NCI-H446 treated with DMSO at 0.1 percent for 48 hours (cell line): Measurements from ENCODE around the gene MMP2.

ENCODE experiments used
- DNase-seq: peaks from one replicate; lab custom pipeline; 2025; lab: John Stamatoyannopoulos, UW

The MMP2 gene

GRCh38 chr16:55478827-55479429, at the start of gene MMP2:
MMP2 (plus strand) TSS chr16:55479198; CDS start chr16:55479480, 282 bp downstream.
- no peak for DNase-seq

- DNase-seq: no peak
Measured at GRCh38 chr16:55433030-55433429, 46.0 kb upstream of the MMP2 start.

GRCh38 chr16:55433535-55433934, 45.5 kb upstream of the MMP2 start:
- DNase-seq: no peak

DNA sequence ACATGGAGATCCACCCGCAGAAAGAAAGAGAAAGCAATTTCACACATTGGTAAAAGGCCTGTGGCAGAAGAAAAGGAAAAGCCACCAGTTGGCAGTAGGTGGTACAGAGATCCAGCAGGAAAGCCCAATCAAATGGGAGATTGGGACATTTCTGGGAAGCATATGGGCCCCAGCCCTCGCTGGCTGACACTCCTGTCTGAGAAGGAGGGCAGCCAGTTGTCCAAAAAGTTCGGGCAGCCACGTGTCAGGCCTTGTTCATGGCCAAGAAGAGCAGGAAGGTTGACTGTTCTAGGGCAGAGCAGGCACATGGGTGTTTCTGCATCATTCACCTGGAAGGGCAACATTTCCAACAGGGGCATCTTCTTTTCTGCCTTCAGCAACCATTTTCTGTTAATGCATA, 45.0 kb upstream of the MMP2 start:
- no peak for DNase-seq

DNA sequence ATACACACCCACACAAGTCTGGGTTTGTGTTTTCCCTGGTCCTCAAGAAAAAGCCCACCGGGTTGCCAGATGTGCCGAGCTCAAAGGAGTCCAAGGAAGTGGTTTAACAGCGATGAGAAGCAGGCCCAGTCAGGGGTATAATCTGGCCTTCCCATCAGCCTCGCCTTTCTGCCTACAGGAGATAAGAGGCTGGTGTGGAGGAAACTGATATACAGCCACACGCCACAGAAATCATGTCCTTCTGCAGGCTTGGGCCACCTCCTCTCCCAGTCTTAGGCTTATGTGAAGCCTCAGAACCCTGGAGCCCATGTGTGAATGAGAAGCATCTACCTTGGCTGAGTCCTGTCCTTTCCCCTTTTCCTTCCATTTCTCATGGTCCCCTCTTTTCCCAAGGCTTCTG, 43.6 kb upstream of the MMP2 start:
- no peak for DNase-seq

DNA sequence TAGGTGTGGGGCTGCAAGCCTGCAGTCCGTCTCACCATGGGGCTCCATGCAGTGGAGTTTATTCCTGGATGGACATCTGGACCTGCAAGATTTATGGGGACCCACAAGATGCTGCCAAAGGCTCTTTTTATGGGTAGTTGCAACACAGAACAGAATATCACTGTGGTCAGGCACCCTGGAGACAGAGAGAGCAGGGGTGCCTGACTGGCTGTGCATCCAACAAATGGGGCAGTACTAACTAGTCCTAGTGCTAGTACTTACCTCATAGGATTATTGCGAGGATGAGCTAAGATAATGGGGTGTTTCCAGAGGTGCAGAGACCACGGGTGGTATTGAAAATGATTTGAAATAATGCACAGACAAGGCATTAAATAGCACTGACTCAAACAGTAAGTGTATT, 42.4 kb upstream of the MMP2 start:
- DNase-seq: no peak

- DNase-seq: no peak
Measured at GRCh38 chr16:55437625-55438024, 41.4 kb upstream of the MMP2 start.

DNA sequence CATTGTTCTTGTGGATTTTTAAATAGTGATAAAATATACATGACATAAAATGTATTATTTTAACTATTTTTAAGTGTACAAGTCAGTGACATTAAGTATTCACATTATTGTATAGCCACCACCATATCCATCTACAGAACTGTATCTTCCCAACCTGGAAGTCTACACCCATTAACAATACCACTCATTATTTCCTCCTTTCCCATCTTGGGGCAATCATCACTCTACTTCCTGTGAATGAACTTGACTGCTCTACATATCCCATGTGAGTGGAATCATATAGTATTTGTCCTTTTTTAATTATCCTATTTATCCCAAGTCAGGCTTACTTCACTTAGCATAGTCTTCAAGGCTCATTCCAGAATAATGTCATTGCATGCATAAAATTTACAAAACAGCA, 40.7 kb upstream of the MMP2 start:
- DNase-seq: no peak

DNA sequence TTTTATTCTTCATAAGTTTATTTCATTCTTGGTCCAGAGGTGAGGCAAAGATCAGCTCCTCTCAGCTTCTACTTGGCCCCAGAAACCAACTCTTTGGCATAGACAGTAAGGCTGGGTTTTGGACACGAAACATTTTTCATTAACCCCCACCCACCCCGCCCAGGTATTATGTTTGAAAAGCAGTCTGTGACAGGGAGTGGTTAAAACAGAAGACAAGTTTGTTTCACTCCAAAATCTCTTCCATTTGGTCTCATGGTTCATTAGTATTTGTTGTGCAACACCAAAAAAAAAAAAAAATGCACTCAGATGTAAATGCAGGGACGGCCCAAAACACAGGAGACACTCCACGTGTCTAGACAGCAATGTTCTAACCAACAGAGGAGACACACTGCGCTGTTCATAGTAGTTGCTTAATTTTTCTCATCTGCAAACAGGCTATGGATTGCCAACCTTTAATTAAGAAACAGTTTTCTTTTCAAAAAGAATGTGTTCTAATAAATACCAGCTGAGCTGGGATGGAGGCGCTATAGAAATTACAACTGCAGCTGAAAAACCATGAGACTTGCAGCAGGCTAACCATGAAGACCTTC, 39.8 kb upstream of the MMP2 start:
- no peak for DNase-seq

DNA sequence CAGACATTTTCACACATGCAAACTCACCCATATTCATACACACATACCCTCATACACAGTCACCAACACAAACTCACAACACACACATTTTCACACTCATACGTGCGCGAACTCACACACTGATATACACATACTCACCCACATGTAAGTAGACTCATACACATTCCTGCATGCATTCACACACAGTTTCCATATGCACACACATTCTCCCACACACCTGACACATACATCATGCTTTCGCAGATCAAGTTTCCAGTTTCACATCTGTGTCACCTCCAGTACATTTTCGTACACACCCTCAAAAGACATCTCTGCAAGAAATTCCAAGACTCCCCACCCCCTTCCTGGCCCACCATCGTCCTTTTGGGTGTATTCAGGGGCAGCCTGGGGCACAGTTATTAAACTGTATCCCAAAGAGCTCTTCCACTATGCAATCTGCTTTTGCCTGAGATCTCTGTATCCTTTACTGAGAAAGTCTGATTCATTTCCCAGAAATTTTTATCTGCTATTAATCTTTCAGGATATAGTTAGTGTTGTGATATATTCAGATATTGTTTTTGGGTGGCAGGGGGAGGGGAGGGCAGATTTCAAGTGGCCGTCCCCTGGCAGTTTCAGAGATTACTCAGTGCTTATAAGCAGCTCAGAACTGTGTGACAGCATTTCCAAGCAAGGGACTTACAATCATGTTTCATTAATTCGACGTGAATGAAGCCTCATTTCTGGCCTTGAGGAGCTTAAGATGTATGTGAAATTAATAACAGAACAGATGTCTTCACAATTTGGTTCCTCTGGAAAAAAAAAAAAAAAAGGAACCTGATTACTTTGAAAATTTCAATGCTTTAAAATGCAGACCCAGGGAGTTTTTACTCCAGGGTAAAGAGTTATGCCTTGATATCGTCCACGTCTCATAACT, 35.3 kb upstream of the MMP2 start:
- DNase-seq: no peak

DNA sequence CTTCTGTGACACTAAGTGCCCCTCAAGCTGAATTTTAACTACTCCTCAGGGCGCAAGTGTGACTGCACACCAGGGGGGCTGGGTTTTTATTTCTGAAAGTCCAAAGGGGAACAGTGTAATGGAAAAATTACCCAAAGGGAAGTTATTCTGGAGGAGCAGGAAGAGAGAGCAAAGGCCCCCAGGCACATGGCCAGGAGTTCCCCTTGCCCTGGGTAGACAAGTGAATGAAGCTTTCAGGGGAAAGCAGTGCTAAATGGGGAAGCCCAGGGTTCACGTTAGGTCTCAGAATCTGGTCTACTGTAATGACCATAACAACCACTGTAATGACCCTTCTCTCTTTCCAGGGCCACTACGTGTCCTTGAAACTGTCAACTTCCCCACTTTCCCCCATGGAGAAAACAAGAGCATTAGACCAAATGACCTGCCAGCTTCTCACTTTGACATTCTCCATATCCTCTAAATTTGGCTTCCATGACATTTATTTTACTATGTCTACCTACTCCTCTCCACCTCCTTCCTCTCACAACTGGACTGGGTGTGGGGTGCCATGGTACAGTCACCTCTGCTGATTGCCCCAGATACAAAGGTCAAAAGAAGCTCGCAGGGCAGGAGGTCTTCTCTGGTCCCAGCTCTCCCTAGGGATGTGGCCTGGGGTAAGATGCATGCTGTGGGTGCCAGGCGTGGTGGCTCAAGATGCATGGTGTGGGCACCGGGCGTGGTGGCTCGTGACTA, 34.1 kb upstream of the MMP2 start:
- no peak for DNase-seq

DNA sequence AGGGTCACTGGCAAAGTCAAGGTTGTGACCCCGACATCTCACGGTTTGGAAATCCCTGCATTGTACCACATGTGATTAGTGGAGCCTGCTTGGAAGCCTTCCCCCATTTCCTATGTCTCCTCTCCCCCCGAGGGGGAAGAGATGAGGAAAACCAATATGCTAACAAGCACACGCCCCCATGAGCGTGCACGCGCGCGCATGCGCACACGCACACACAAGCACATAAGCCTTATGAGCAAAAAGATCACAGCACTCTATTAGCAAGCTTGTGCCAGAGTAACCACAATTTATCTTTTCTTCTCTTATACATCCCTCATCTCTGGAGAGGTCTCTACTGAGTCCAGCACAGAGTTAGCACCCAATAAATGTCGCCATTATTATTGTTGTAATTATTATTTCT, 31.8 kb upstream of the MMP2 start:
- no peak for DNase-seq

- DNase-seq: no peak
Measured at GRCh38 chr16:55452996-55453395, 26.0 kb upstream of the MMP2 start.

- no peak for DNase-seq
Measured at GRCh38 chr16:55453909-55454308, 25.1 kb upstream of the MMP2 start.

DNA sequence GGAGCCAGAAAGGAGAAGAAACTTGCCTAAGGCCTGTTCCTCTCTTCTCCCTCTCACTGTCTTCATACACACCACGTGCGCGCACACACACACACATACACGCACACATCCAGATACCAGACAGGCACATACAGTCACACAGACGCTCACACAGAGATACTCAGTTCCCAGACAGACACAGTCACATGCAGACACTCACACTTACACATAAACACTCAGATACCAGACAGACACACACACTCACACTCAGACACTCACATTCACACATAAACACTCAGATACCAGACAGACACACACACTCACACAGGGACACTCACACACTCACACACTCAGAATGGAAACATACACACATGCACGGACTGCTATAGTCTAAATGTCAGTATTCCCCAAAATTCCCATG, 24.1 kb upstream of the MMP2 start:
- no peak for DNase-seq

DNA sequence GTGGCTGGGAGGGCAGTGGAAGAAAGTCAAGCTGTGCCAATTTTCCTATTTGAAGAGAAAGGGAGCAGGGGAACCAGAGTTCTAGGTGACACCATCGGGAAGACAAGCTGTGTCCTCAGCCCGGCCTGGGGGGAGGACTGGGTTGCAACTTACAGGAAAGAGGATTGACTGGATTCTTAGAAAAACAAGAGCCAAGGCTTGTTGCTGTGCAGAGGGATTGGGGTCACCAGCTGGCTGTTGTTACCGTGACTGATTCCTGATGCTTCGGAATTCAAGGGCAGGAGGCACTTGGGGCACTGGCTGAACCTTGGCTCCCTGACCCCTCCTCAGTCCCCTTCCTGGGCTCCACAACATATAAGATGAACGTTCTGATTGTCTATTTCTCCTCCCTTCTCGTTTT, 16.8 kb upstream of the MMP2 start:
- DNase-seq: no peak

DNA sequence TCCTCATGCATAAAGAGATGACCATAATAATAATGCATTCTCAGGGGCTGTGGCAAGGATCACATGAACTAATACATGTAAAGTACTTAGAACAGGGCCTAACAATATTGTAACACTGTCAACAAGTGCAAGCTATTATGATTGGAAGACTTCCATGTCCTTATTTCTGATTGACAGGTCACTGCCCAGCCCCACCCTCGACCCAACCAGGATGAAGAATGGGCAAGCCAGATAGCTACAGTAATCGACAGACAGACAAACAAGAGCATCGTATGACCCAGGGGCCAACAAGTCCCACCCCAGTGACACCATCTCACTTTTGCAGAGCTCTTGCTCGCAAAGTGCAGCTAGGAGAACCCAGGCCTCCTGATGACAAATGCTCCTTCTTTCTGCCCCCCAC, 14.6 kb upstream of the MMP2 start:
- no peak for DNase-seq

DNA sequence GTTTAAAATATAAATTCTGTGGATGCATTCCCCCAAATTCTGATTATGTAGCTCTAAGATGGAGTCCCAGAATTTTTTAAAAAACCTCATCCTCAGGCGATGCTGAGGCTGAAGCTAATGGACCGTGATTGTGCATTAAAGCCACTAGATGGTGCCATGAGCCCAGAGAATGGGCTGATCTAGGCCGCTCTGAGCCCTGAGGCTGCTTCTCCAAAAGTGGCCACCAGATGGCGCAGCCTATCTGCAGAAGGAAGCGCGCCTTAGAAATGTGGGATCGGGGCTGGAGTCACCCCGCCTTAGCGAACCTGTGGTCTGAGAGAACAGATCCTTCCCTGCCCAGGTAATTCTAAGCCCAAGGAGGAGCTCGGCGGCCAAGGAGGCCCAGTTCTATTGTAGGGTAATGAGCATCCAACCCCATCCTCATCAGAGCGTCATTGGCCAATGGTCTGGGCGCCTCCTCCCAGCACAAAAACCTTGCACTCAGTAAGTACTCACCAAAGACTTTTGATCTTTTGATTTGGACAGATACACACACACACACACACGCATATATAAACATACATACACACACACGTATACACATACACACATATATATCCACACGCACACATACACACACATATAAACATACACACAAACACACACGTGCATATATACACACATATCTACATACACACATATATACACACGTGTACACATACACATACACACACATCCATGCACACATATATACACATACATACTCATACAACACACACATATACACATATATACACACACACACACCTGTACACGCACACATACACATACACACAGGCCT, 13.7 kb upstream of the MMP2 start:
- no peak for DNase-seq

- DNase-seq: no peak
Measured at GRCh38 chr16:55466209-55466608, 12.8 kb upstream of the MMP2 start.

GRCh38 chr16:55467898-55468297, 11.1 kb upstream of the MMP2 start:
- no peak for DNase-seq

DNA sequence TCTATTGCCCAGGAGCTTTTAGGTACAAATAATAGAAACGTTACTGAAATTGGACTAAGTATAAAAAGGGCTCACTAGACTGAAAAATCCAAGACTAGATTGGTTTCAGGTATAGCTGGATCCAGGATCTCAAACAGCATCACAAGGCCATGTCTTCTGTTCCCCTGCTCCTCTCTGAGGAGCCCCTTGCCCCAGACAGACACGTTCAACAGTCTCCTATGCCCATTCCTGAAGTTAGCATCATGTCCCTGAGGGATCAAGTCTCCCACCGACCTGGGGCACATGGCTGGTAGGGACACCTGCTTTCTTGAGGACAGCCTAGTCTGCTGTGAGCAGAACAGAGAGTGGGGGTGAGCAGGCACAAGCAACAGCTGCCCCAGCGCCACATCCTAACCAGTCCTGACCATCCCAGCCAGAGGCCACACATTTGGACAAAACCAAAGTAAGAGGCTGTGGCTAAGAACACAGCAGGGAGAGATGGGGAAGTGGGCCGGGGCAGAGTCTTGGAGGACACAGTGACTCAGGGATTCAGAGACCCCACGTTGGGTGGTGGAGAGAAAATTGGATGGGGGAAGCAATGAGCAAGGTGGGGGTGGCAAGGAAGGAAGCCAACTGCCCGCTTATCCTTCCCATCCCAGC, 10.5 kb upstream of the MMP2 start:
- no peak for DNase-seq
